GM23248 (cell line): ENCODE measurements around the gene RAB3GAP1.

Experiments used
- EZH2 ChIP-seq: fragments of 200-600 bp; sonication (generic); IDR thresholded peaks from 2 replicates; pipeline ENCODE4 v1.6.1; 2018; ENCODE audit warnings: antibody characterized with exemption, mild to moderate bottlenecking; ENCODE audit not compliant: insufficient read depth, poor library complexity, severe bottlenecking
- EZH2phosphoT487 ChIP-seq: fragments of 200-600 bp; sonication (generic); IDR thresholded peaks from 2 replicates; pipeline ENCODE4 v1.6.1; 2018; ENCODE audit warnings: antibody characterized with exemption, moderate library complexity, mild to moderate bottlenecking, low read depth; ENCODE audit not compliant: insufficient read depth

GRCh38 chr2:135103843-135104242, 51.8 kb downstream of the RAB3GAP1 start:
- TF ChIP-seq EZH2 (no peak), EZH2phosphoT487 (no peak)
